HG02588 (cell line): ENCODE data around the gene ANO8.

Experiments used
- ATAC-seq: cut with Tn5 transposase; IDR thresholded peaks from one replicate; pipeline ENCODE4 v1.9.1; 2021; ENCODE audit warnings: mild to moderate bottlenecking, moderate library complexity; ENCODE audit not compliant: unreplicated experiment

Gene ANO8

DNA sequence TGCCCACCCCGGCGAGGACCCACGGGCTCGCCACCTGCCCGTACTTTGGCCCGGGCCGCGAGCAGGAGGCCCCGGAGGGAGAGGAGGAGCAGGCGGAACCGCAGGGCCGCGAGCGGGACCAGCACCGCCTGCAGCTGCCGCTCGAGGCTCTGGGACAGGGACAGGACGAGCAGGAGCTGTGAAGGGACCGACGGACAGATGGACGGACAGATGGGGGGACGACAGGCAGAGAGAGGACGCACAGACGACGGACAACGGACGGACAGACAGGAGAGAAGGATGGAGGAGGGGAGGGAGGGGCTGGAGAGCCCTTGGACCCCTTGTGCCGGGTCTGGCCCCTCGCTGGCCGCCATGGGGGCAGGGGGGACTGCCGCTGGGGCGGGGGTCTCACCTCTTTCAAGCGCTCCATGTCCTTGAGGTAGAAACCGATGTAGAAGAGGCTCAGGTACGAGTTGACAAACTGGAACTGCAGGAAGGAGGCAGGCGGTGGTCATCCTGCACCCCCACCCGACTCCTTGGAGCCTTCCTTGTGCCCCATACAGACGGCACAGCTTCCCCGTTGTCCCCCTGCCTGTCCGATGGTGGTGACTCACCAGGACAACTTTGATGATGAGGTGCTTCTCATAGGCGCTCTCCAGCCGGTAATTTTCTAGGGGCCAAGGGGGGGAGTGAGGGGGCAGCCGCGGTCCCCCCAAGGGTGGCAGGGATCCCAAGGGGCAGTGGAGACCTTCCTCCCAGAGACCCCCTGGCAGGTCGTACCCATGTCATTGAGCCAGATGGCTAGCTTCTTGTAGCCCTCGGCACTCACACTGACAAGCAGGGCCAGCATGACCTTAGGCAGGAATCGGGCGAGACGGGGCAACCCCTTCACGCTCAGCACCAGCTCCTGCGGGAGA, 5.0 kb downstream of the ANO8 start:
- ATAC-seq = no peak

DNA sequence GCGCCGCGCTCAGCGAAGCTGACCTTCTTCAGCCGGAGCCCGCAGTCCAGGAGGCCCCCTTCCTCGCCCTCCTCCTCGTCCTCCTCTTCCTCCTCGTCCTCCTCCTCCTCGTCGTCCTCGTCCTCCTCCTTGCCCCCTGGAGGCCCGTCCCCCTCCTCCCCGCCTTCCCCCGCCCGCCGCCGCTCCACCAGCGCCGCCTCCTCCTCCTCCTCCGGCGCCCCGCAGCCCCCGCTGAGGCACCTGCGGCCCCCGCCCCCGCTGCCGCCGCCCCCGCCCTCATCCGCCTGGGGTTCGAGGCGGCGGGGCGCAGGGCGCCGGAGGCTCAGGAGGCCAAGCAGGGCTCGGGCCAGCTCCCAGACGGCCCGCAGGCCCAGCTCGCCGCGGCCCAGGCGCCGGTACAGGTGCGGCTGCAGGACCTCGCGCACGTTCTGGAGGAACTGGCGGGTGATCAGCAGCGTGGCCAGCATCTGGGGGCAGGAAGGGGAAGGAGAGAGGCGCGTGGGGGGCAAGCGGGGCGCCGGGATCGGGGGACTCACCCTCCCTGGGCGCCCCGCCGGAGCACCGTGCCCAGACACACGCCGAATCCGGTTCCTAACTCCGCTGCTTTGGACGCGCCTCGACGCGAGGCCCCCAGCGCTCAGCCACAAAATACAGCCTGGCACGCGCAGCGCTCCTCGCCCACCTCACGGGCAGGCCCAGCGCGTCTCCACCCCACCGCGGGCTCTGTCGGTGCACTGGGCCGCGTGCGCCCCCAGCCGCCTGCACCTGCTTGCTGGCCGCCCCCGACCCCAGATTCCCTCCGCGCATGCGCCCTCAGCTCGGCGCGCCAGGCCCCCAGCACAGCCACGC, 5.9 kb downstream of the ANO8 start:
- no peak for ATAC-seq

DNA sequence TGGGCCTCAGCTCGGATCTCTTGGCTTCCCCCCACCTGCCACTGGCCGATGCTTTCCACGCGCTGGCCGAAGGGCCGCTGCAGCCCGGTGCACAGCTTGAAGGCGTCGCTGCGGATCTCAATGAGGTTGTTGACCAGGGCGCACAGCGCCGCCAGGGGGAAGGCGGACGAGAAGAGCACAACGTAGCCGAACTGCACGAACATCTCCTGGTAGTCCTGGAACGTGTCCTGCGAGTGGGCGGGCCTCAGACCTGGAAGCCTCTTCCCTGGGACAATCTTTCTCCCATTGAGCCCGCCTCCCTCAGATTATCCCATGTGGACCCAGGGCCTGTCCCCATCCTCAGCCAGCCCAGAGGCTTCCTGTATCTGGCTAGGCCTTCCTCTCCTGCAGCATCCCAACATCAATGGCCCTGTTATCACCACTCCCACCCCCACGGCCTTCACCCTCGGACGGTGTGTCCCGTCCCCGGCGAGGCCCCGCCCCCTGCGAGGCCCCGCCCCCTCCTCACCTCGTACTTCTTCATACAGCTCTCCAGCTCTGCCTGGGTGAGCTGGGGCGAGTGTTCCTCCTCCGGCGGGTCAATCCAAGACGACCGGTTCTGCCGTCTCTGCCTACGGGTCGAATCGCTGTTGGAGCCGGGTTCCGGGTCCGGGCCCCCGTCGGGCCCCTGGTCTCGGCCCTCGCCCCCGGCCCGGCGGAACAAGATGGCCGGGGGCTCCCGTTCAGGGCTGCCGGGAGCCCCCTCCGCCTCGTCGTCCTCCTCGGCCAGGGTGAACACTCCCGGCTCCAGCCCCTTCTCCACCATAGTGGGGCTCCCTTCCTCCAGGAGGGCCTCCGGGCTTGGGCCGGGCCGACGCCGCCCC, 6.8 kb downstream of the ANO8 start:
- no peak for ATAC-seq

DNA sequence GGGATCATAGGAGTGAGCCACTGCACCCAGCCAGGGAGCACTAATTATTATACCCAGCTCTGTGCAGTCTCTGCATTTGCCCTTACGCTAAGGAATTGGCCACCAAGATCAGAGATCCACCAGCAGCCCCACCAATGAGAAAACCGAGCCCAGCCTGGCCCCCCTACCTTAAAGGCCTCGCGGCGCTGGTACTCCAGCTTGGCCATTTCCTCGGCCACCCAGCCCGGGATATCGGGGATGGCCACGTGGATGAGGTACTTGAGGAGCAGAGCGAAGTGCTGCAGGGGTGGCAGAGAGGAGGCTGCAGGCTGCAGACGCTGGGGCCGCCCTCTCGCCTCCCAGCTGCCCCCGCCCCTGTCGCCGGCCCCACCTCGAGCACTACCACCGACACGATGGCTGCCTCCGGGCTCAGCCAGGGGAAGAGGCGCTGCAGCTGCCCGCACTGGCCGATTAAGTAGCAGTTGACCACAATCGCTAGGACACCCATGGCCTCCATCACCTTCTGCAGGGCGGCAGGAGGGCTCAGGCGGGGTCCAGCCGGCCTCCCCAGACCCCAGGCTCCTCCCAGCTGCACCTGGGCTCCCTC, 7.5 kb downstream of the ANO8 start:
- no peak for ATAC-seq

DNA sequence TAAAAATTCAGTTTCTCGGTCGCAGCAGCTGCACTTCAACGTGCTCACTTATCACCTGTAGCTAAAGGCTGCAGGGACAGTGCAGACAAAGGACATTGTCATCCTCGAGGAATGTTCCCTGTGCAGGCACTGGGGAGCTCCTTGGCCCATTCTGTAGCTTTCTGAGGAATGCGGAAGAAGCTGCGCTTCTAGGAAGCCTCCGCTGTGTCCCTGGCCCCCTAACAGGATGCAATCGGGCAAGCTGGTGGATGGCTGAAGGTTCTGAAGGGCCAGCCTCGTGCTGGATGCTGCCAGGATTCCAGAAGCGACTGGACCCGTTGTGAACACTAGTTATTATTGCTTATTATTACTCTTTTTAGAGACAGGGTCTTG, 8.1 kb downstream of the ANO8 start:
- ATAC-seq = no peak

DNA sequence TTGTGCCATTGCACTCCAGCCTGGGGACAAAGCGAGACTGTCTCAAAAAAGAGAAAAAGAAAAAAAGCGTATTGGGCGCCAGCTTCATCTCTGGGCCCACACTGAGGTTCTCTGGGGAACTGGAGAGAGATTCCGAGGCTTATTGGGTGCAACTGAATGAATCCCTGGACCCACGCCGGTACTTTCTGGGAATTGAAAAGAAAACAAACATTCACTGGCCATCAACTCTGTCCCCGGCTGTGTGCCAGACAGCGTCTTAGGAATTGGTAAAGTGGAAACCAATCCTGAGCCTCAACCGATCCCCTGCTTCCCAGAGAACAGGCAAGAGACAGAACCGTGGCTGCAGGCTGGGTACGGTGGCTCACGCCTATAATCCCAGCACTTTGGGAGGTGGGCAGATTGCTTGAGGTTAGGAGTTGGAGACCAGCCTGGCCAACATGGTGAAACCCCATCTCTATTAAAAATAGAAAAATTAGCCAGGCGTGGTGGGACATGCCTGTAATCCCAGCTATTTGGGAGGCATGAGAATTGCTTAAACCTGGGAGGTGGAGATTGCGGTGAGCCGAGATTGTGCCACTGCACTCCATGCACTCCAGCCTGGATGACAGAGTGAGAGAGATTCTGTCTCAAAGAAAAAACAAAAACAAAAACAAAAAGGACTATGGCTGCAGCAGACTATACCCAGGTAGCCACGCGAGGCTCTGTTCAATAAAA, 8.6 kb downstream of the ANO8 start:
- no peak for ATAC-seq

DNA sequence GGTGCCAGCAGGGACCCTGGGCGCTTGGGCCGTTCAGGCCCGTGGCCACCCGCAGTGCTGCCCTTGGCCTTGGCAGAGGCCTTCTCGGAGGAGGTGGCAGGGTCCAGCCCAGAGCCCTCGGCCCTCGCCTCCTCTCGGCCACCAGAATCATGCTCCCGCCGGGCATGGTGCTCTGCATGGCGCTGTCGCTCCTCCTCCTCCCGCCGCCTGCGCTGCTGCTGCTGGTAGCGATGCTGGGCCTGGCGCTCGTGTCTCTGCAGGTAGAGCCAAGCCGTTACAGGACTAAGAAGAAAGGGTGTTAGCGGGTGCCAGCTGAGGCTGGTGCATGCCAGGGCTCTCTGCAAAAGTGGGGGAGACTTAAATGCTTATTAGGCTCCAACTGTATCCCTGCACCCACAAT, 9.5 kb downstream of the ANO8 start:
- ATAC-seq = no peak

DNA sequence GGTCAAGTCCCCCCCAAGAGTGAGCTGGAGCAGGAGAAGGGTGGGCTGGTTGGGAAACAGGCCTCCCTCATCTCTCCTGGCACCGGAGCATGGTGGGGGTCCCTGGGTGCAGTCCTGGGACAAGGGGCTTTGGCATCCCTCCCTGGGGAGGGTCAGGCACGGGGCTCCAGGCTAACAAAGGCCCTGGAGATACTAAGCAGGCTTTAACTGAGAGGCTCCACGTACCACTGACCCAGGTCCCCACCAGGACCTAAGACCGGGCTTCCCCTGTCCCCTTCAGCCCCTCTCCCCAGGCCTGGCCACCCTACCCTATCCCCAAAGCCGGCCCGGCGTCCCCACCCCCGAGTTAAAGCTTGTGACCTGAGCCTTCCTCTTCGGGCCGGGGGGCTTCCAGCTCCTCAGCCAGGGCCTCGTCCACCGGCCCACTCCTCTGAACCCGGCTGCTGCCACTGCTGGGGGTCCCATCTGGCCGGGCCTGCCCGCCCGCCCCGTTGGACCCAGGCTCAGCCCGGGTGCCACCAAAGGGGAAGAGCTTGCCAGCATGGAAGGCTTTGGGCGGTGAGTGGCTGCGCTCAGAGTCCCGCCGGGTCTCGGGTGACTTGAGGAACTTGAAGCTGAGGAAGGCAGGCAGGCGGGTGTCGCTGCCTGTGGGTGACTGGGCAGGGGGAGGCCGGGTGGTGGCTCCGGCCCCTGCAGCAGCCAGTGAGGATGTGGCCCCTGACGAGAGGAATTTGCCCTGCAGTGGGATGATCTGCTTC, 10.1 kb downstream of the ANO8 start:
- no peak for ATAC-seq

DNA sequence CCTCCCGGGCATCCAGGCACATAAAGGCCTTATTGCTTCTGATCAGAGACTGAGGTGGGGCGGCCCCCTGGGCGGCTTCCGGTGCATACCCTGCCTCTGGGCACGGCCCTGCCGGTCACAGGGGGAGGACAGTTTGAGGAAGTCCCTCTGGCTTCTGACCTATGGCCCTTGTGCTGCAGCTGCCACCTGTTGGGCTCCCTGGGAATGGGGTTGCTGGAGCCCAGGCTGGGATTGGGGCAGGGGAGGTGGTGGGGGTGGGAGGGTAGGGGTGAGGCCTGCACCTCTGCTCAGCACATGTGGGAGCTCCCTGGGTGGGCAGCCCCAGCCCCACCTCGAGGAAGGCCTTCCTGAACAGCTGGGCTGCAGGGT, 10.7 kb downstream of the ANO8 start:
- ATAC-seq = no peak

DNA sequence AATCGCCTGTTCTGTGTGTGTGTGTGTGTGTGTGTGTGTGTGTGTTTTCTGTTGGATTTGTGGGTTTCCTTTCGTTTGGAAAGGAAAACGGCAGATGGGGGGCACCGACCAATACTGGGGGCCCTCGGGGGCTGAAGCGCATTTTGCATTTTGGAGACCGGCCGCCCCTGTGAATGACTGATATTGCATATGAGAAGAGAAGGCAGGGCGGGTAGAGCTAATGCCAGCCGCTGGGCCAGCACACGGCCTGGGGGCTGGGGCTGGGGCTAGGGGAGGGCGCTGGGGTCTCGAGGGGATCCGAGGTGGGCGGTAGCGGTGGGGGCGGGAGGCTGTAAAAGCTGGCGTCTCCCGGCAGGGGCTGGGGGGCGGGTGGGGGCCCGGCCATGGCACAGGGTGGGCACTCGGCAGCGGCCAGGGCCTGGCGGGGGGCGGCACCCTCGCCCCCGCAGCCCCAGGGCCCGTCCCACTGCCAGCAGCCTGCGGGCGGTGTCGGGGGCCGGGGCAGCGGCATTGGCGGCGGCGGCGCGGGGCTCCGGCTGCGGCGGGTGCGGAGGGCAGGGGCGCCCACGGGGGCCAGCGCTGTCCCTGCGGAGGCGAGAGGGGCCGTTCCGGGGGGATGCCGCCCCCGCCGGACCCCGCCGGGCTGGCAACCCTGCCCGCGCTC, 11.2 kb downstream of the ANO8 start:
- ATAC-seq = no peak

DNA sequence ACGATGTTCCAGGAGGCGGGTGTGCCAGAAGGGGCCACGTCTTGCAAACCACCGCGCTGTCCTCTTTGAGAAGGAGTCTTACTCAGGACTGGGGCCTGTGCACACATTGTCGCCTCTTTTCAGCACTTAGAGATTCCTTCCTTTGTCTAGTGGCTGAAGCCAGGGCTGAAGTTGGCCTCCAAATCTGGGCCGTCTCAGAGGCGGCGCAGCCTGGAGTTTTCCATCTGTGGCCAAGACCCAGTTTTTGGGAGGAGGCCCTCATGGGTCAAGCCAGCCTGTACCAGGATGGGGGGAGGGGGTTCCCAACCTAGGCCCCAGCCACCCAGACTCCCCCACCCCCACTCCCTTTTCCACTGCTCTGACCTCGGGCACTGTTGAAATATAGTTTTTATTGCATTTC, 11.8 kb downstream of the ANO8 start:
- no peak for ATAC-seq

DNA sequence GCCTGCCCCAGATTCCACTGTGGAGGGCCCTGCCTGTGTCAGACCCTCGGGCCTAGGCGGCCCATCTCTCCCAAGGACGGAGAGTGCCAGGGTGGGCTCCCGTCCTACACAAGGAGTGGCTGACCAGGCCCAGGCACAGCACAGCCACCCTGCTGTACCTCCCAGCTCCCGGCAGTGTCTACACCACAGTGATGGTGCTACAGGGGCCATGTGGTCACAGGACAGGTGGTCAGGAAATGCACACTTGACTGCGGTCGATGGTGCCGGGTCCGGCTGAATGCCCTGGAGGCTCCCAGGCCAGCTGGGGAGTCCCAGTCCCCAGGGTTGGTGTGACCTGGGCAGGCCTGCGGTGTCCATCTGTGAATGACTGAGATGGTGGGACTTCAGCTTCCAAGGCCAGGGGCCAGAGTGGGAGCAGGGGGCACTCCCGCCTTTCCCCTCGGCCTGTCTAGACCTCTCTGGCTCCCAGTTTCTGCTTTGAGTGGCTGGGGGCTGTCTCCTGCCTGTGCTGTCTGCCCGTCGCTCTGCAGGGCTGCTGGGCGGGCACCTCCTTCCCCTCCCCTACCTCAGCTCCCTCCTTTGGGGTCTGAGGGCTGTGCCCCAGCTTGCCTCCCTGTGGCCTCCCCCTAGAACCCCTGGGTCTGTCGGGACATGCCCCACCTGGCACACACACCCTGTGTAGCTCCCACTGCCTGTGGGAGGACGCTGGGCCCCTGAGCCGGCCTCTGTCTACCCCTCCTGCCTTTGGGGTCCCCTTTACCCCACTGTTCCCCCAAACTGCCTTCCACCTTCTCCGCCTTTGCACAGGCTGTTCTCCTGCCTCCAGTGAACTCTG, 12.8 kb downstream of the ANO8 start:
- ATAC-seq = no peak

DNA sequence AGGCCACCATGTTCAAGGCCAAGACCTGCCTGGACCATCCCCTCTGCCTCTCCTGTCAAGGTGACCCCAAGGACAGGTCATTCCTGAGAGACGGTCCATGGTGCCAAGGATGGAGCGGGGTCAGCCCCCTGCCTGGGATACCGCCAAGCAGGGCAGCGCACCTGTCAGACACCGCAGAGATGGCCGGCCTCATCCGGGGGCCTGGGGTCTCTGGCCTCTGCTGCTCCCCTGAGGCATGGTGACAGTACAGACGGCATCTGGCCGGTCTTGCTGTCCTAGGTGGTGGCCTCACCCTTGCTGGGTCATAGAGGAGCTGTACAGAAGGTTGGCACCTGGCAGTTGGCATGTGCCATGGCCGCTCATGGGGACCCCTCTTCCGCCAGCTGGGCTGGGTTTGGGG, 14.2 kb downstream of the ANO8 start:
- no peak for ATAC-seq

DNA sequence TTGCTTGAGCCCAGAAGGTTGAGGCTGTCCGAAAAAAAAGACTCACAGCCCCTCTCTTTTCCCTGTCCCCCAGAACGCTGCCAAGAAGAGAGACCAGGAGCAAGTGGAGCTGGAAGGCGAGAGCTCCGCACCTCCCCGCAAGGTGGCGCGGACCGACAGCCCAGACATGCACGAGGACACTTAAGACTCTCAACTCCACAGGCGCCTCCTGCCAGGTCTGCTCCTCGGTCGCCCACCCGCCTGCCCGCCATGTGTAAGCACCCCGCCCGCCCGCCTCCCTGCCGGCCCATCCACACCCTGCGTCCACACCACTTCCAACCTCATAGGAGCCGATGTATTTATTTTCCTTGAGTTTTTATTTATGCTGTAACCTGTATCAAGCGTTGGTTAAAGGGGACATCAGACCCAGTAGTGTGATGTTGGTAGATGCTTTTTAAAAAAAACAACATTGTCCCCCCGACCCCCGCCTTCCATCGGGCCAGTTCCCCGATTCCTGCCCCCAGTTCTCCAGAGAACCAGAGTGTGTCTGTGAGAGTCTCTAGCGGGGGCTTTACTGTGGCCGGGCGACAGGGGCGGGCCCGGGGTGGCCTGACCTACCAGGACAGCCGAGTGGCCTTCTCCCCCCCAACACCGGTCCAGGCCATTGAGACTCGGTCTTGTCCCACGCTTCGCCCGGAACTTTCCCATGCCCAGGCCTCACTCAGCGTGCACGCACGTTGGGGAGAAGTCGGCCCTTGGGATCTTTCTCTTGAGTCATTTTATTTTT, 15.0 kb downstream of the ANO8 start:
- no peak for ATAC-seq

DNA sequence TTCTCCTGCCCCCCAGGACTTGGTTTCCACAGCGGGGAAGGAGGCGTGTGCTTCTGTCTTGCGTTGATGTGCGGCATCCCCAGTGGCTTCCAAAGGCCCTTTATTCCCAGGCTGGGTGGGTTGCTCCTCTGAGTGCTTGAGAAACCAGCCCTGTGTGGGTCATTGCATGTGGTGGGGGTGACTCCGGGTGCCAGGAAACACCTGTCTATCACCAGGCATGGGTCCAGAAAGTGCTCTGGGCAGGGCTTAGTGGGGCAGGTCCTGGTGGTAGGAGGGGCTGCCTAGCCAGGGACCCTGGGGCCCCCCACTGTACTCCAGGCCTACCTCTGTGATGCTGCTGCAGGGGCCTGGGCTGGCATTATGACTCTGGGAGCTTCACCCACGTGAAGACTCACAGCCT, 15.7 kb downstream of the ANO8 start:
- ATAC-seq = no peak

DNA sequence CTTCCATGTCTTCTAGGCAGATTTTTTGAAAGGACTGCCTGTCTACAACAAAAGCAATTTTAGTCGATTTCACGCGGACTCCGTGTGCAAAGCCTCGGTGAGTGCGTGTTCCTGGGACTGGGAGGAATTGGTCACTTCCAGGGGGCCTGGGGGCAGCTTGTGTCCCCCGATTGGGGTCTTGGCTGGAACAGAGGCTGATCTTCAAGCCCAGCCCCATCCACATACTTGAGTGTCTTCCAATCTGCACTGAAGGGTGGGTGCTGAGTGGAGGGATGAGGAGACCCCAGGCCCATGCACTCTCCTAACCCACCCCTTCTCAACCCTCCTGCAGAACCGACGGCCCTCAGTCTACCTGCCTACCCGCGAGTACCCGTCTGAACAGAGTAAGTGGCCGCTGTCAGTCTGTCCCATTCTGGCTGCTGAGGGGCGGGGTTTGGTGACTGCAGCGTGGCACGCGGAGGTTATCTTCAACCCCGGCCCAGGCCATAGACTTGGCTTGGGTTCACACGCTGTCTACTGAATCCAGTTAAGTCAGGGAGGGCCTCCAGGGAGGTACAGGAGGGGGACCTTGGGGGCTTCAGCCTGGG, 20.6 kb downstream of the ANO8 start:
- no peak for ATAC-seq
